Small intestine (tissue), 7 donors: ENCODE results near the gene TRIO. TPM values are rescaled to one million over a fixed set of nuclear protein-coding genes. Genes with fewer than 3 reads are reported as not detected.

Experiments
- DNase-seq, 2 donors: peaks; one replicate each; pipeline versions ENCODE4 v3.0.0 to v3.0.0-alpha.2; 2013
- FAIRE-seq: peaks from 2 replicates; lab custom pipeline; 2012; peaks lifted over from hg19 to GRCh38; lab: Jason Lieb, UNC
- H3K27ac ChIP-seq, 3 donors: one replicate each; pipeline ENCODE4 v1.5.1; 2013; ENCODE audit warnings: low read length in 2 of 3, mild to moderate bottlenecking in 2 of 3, control low read depth in 1 of 3, inconsistent platforms in 1 of 3, low read depth in 1 of 3, moderate library complexity in 1 of 3
- H3K27me3 ChIP-seq, 3 donors: one replicate each; pipeline ENCODE4 v1.6.1; 2013; ENCODE audit warnings: low read length in 3 of 3, inconsistent platforms in 1 of 3; ENCODE audit not compliant: control insufficient read depth in 3 of 3, insufficient read depth in 3 of 3
- H3K36me3 ChIP-seq, 3 donors: one replicate each; pipeline ENCODE4 v1.6.1; 2013; ENCODE audit warnings: low read length in 3 of 3, inconsistent platforms in 1 of 3, low read depth in 1 of 3, mild to moderate bottlenecking in 1 of 3, moderate library complexity in 1 of 3; ENCODE audit not compliant: control insufficient read depth in 3 of 3, insufficient read depth in 2 of 3
- H3K4me1 ChIP-seq, 3 donors: one replicate each; pipeline ENCODE4 v1.6.1; 2013; ENCODE audit warnings: low read length in 2 of 3, inconsistent platforms in 1 of 3, low read depth in 1 of 3, mild to moderate bottlenecking in 1 of 3, moderate library complexity in 1 of 3; ENCODE audit not compliant: control insufficient read depth in 3 of 3, insufficient read depth in 2 of 3
- H3K4me3 ChIP-seq, 3 donors: one replicate each; pipeline ENCODE4 v1.5.1; 2013; ENCODE audit warnings: low read length in 3 of 3, control low read depth in 1 of 3, inconsistent platforms in 1 of 3, low read depth in 1 of 3, mild to moderate bottlenecking in 1 of 3, moderate library complexity in 1 of 3
- H3K9me3 ChIP-seq, 2 donors: one replicate each; pipeline ENCODE4 v1.6.1; 2013; ENCODE audit warnings: low read depth in 1 of 2, low read length in 1 of 2; ENCODE audit not compliant: control insufficient read depth in 2 of 2, insufficient read depth in 1 of 2
- WGBS, 3 donors: extraction: QIAGEN DNeasy Blood & Tissue Kit; methylation state at CpG; one replicate each; pipeline ENCODE4 v1.1.7; 2013; 5-methylcytosine and 5-hydroxymethylcytosine counted together
- polyA plus RNA-seq, 4 donors: library from polyadenylated mRNA; stranded (reverse) in 3 of 4; unstranded in 1 of 4; fragments of 200-250 nt in 3 of 4; fragments of 120-200 nt in 1 of 4; gene quantifications; one replicate each; pipeline versions ENCODE4 v1.2.1 to v1.2.3, GENCODE V29; 2013
- donor health status: healthy with polysubstance abuse.
- donor health status: control.
- donor health status: control.
- donor health status: Bipolar disorder and iron deficiency.
- donor health status: healthy.

The TRIO gene
- polyA plus RNA-seq, 4 donors = 13.2 to 50.8 (median 23.3) TPM

DNA sequence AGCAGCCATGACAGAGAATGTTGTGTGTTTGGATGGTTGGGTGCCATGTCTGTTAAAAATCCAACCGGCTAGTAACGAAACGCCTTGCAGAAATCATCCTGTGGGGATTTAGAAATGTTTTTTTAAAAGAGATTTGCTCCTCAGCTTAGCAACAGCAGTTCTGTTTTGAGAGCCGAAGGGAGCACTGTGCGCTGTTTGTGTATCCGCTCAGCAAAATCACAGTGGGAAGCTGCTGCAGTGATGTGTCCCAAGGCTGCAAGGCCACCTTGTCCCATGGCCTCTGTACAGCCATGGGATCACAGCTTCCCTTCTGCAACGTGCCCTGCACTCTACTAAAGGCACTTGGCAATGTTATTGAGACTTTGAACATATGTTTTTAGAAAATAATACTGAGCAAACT is 40.9 kb downstream of the TRIO start:
- Histone ChIP-seq H3K9me3 (no peaks in the 10 kb centered on the region), H3K27me3 (no peaks in the 10 kb centered on the region), H3K4me3 (no peak overlapping the region), H3K27ac (peak overlapping the region in 1 of 3 donors; percentile 85), H3K36me3 (peaks cover 0 to 2% (median 0%) of the 10 kb centered on the region in 3 donors), H3K4me1 (peaks cover 4 to 7% (median 6%) of the 10 kb centered on the region in 3 donors)
- 70 to 89% (median 89%) methylated on average over 7 of the region's 7 CpGs for WGBS, 3 donors
- no peak for FAIRE-seq
- no peak for DNase-seq

DNA sequence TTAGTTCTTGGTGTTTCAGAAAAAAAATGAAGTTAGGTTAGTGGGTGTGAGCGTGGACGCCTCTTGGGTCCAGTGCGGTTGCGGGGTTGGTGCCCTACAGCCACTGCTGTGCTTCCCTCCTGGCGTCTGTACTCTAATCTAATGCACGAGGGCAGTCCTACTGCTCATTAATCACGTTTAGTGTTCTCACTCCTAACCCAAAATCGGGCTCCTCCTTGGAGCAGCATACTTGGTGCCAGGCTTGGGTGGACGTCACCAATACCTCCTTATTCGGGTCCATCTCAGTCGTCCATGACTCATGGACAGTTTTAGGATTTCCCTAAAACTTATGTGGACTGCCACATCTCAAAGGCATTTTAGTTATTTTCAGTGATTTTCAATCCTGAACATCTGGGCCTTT is 41.6 kb downstream of the TRIO start:
- Histone ChIP-seq H3K4me3 (no peak overlapping the region), H3K27ac (peak overlapping the region in 1 of 3 donors; percentile 68)

DNA sequence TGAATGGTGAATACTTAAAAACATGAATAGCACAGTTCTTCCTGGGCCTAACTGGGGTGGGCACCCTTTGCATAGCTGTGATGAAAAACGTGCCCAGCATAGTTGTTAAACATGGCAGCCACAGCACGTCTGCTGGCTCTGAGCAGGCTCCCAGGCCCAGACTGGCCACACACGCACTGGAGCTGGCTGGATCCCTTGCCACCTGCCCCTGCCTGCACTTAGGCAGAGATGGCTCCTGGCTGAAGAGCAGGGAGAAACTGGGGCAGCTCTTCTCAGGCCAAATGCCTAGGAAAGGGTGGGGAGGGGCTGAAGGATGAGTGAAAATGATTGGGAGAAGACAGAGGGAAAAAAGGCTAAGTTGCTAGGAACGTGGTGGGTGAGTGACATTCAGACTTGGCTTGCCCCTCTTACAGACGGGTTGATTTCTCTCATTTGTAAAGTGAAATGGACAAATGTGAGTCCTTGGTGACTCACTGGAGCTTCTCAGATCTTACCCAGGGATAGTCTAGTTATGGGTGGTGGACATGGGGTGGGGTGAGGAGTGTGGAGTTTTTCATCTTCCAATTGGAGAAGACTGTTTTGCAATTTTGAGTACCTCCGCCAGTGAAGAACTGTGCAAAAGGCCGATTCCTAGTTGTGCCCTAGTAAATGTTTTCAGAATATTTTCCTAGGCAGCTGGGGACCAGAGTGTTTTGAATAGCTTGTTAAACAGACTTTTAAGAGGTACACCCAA is 42.4 kb downstream of the TRIO start:
- Histone ChIP-seq H3K4me3 (no peak overlapping the region), H3K27ac (peak overlapping the region in 1 of 3 donors; percentile 56), H3K27me3 (no peaks in the 10 kb centered on the region), H3K4me1 (peaks cover 3 to 13% (median 4%) of the 10 kb centered on the region in 3 donors), H3K9me3 (no peaks in the 10 kb centered on the region), H3K36me3 (peaks cover 0 to 2% (median 0%) of the 10 kb centered on the region in 3 donors)
- WGBS, 3 donors = 70 to 87% (median 80%) methylated on average over 7 of the region's 7 CpGs
- no peak for DNase-seq
- no peak for FAIRE-seq

More for the DNA sequence above, 41.6 kb downstream of the TRIO start:
- Histone ChIP-seq H3K36me3 (peaks cover 0 to 2% (median 0%) of the 10 kb centered on the region in 3 donors), H3K4me1 (peaks cover 3 to 6% (median 4%) of the 10 kb centered on the region in 3 donors), H3K9me3 (no peaks in the 10 kb centered on the region), H3K27me3 (no peaks in the 10 kb centered on the region)
- FAIRE-seq (no peak), DNase-seq (no peak)
- WGBS, 3 donors = 83 to 93% (median 86%) methylated on average over 11 of the region's 11 CpGs

DNA sequence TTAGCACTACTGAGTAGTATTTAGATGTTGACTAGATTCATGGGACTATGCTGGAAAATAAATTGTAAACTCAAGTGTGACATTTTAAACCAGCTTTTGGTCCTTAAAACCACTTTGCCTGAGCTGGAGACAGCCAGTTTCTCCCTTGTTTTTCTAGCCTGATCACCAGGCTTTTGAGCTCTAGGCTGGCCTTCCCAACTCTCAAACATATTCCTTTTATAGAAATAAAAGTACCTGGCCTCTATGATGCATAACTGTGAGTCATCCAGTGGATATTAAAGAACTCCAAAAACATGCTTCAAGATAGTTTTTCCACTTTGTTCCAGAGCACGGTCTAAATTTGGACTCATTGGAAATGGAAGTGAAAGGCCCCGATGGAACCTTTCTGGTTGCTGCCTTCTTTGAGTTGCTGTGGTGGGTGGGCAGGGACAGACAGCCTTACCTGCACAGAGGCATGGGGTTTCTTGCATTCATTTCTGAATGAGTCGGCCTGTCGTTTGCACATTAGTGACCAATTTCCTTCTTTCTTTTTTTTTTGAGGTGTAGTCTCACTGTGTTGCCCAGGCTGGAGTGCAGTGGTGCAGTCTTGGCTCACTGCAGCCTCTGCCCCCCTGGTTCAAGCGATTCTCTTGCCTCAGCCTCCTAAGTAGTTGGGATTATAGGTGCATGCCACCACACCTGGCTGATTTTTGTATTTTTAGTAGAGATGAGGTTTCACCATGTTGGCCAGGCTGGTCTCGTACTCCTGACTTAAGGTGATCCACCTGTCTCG is 43.1 kb downstream of the TRIO start:
- 82 to 92% (median 82%) methylated on average over 7 of the region's 7 CpGs for WGBS, 3 donors
- no peak overlapping the region for H3K4me3 ChIP-seq
- H3K36me3 ChIP-seq = peaks cover 0 to 2% (median 0%) of the 10 kb centered on the region in 3 donors
- DNase-seq (no peak), FAIRE-seq (no peak)
- H3K27me3 ChIP-seq = no peaks in the 10 kb centered on the region
- H3K9me3 ChIP-seq = no peaks in the 10 kb centered on the region
- H3K27ac ChIP-seq = peak overlapping the region in 1 of 3 donors; percentile 77
- H3K4me1 ChIP-seq = peaks cover 3 to 13% (median 4%) of the 10 kb centered on the region in 3 donors

DNA sequence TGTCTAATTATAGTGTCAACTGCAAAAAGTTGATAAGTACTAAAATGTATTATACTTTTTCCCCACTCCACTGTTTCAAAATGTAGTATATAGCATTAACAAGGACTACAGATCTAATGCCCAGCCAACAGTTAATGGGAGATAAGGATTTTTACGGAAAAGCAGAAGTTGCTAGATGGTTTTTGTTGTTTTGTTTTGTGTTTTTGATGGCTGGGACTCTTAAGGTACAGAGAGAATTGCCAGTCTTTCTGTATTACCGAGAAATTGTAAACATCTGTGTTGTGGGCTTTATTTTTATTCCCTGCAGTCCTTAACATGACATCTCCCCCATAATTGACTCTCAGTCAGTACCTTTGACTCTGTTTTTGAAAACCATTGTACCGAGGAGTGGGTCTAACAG is 44.0 kb downstream of the TRIO start:
- peaks cover 3 to 13% (median 4%) of the 10 kb centered on the region in 3 donors for H3K4me1 ChIP-seq
- H3K9me3 ChIP-seq = no peaks in the 10 kb centered on the region
- no peak for FAIRE-seq
- H3K36me3 ChIP-seq = peaks cover 0 to 2% (median 0%) of the 10 kb centered on the region in 3 donors
- WGBS, 3 donors = 67 to 82% (median 77%) methylated on average over 3 of the region's 3 CpGs
- no peaks in the 10 kb centered on the region for H3K27me3 ChIP-seq
- no peak for DNase-seq
- H3K4me3 ChIP-seq = no peak overlapping the region
- peak overlapping the region in 1 of 3 donors; percentile 77 for H3K27ac ChIP-seq

DNA sequence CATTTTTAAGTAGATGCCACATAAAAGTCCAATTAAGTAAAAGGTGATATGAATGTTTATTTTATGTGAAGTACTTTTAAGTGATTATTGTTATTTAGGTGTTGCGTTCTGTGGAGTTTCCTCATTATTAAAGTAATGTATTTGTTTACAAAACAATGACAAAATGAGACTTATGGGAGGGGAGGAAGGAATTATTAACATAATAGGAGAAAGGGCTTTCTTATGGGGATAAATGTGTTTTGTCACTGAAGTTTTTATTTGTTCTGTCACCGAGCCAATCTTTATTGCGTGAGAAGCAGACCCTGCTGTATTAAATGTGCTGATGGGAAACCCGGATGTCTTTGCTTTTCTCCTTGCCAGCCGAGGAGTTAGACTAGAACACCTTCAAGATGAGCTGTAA is 44.5 kb downstream of the TRIO start:
- H3K27ac ChIP-seq = peak overlapping the region in 1 of 3 donors; percentile 22
- 80 to 83% (median 80%) methylated on average over 5 of the region's 5 CpGs for WGBS, 3 donors
- FAIRE-seq = no peak

DNA sequence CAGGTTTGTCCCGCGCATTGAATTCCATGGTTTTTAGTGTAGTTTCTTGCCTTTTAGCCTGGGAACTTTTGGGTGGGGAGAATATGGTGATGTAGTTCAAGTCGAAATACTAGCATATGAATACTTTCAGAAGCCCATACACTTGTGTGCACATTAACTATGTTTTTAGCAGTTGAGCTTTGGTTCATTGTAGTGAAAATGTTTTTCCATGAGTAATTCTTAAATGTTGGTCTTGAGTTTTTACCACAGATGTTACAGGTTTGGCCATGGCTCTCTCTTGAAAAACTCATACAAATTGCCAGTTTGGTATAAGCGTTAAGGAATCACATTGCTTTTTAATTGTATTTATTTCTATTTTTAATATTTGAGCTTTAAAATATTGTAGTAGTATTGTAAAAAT is 45.6 kb downstream of the TRIO start:
- FAIRE-seq = no peak
- 89 to 95% (median 94%) methylated on average over 4 of the region's 4 CpGs for WGBS, 3 donors
- no peaks in the 10 kb centered on the region for H3K27me3 ChIP-seq
- no peak overlapping the region for H3K4me3 ChIP-seq
- H3K36me3 ChIP-seq = no peaks in the 10 kb centered on the region
- no peak overlapping the region for H3K27ac ChIP-seq
- peaks cover 2 to 13% (median 3%) of the 10 kb centered on the region in 3 donors for H3K4me1 ChIP-seq
- DNase-seq = no peak
- no peaks in the 10 kb centered on the region for H3K9me3 ChIP-seq

More for the DNA sequence above, 44.5 kb downstream of the TRIO start:
- no peak for DNase-seq
- Histone ChIP-seq H3K27me3 (no peaks in the 10 kb centered on the region), H3K4me1 (peaks cover 3 to 13% (median 4%) of the 10 kb centered on the region in 3 donors), H3K9me3 (no peaks in the 10 kb centered on the region), H3K36me3 (peaks cover 0 to 2% (median 0%) of the 10 kb centered on the region in 3 donors), H3K4me3 (no peak overlapping the region)

DNA sequence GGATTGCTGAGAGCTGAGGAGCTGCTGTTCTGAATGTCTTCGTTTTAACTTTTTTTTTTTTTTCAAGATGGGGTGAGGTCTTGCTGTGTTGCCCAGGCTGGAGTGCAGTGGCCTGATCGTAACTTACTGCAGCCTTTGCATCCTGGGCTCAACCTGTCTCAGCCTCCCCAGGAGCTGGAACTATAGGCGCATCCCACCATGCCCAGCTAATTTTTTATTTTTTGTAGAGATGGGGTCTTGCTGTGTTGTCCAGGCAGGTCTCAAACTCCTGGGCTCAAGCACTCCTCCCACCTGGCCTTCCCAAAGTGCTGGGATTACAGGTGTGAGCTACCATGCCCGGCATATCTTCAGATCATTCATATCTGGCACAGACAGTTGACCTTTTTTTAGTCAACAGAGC is 46.5 kb downstream of the TRIO start:
- no peaks in the 10 kb centered on the region for H3K36me3 ChIP-seq
- 63 to 73% (median 71%) methylated on average over 4 of the region's 4 CpGs for WGBS, 3 donors
- H3K4me1 ChIP-seq = peaks cover 0 to 8% (median 0%) of the 10 kb centered on the region in 3 donors
- no peaks in the 10 kb centered on the region for H3K9me3 ChIP-seq
- no peaks in the 10 kb centered on the region for H3K27me3 ChIP-seq
- no peak for FAIRE-seq
- H3K27ac ChIP-seq = peak overlapping the region in 1 of 3 donors; percentile 72
- H3K4me3 ChIP-seq = peak overlapping the region in 1 of 3 donors; percentile 7
- no peak for DNase-seq
